H1 (cell line): ENCODE measurements around the gene ABI3. TPM values are rescaled to one million over a fixed set of nuclear protein-coding genes. Genes with fewer than 3 reads are reported as not detected.

ENCODE experiments used
- ATF3 ChIP-seq: IDR thresholded peaks from 2 replicates; pipeline ENCODE4 v1.6.1; 2011; ENCODE audit warnings: low read depth, mild to moderate bottlenecking, low read length; ENCODE audit not compliant: insufficient read depth
- CHD2 ChIP-seq: IDR thresholded peaks from 2 replicates; pipeline ENCODE4 v1.6.1; 2012; ENCODE audit warnings: low read length, improper control_type of control experiment
- CHD7 ChIP-seq: fragments of 300-600 bp; sonication (generic); IDR thresholded peaks from 2 replicates; pipeline ENCODE4 v1.7.1; 2012; ENCODE audit warnings: low read length, moderate library complexity, mild to moderate bottlenecking, inconsistent platforms; ENCODE audit not compliant: insufficient replicate concordance
- CREB1 ChIP-seq: IDR thresholded peaks from 2 replicates; pipeline ENCODE4 v1.6.1; 2012; ENCODE audit warnings: inconsistent platforms
- E2F6 ChIP-seq: IDR thresholded peaks from 2 replicates; pipeline ENCODE4 v1.6.1; 2012; ENCODE audit warnings: inconsistent platforms
- MAFK ChIP-seq: IDR thresholded peaks from 2 replicates; pipeline ENCODE4 v1.6.1; 2012; ENCODE audit warnings: low read depth, mild to moderate bottlenecking, improper control_type of control experiment, low read length
- MAX ChIP-seq: IDR thresholded peaks from 2 replicates; pipeline ENCODE4 v1.6.1; 2012; ENCODE audit warnings: inconsistent platforms
- POLR2A ChIP-seq, 2 experiments: IDR thresholded peaks; 1 replicate in 1 of 2; 2 replicates in 1 of 2; pipeline ENCODE4 v1.6.1; 2011; ENCODE audit warnings: low read depth in 2 of 2, low read length in 2 of 2, mild to moderate bottlenecking in 2 of 2; ENCODE audit errors: control extremely low read depth in 1 of 2
- SIN3A ChIP-seq, 2 experiments: IDR thresholded peaks in 1 of 2; conservative IDR thresholded peaks in 1 of 2; 2 replicates each; pipeline ENCODE4 v1.6.1; 2011 to 2012; ENCODE audit warnings: low read length in 2 of 2, improper control_type of control experiment in 1 of 2, low read depth in 1 of 2, mild to moderate bottlenecking in 1 of 2
- polyA plus RNA-seq, 7 experiments: library from polyadenylated mRNA; depleted of rRNA in 3 of 7; stranded (reverse) in 5 of 7; unstranded in 2 of 7; fragments of >200 nt in 5 of 7; fragments of 200-250 nt in 2 of 7; gene quantifications; 1 replicate in 5 of 7; 2 replicates in 1 of 7; 4 replicates in 1 of 7; pipeline versions ENCODE4 v1.2.1 to v1.2.3, GENCODE V29; 2011 to 2013; ENCODE audit warnings: missing spikeins in 2 of 7, mixed read lengths in 2 of 7
- total RNA-seq: library from RNA; stranded (reverse); fragmentation: NEBNext Ultra II Directional; extraction: Animal tissue kit (Norgen Biotek cat#: 25700); gene quantifications from 2 replicates; pipeline ENCODE4 v1.2.1, GENCODE V29; 2021

The ABI3 gene
- total and polyA plus RNA-seq, 2 of the 8 experiments (the other 6 are each of a cell fraction or from before 2014, with no cell fraction given): 1.3 to 2.5 TPM

DNA sequence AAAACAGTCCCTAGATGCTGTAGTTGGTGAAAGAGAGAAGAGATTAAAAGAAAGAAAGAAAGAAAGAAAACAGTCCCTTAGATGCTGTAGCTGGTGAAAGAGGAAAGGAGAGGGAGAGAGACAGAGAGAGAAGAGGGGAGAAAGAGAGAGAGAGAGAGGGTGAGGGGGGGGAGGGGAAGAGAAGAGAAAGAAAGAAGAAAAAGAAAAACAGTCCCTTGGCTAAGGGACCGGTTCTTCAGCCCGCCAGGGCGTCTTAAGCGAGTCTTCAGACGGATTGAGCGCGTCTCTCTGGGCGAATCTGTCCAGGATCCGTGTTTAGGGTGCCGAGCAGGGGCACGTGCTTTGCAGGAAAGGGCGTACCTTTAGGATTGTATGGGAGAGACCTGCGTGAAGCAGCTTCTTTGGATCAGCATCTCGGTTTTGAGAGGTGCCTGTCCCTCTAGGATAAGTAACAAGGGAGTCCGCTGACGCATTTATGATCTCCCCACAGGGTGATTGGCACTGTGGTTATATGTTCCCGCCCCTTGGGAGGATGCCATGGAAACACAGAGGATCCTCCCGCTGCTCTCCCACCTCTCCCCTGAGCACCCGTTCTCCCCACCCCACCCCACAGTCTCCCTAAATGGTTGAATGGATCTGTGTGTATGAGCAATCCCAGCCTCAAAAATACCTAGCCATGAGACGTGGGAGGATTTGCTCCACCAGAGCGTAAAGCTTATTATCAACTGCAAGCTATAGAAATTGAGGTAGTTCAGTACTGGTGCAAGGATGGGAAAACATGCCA lies 16.8 kb upstream of the ABI3 start (continued):
- TF ChIP-seq MAX: peak; percentile 80
- no peak for TF ChIP-seq MAFK
- no peak for TF ChIP-seq ATF3
- TF ChIP-seq SIN3A (conservative IDR thresholded peaks at IDR 0.05 in 1 of 2, IDR thresholded peaks at IDR 0.05 in 1 of 2; ENCODE audit: low read depth in 1 of 2, low read length in 2 of 2): peak in 1 of 2 experiments; percentile 64; a peak in 1 of 4 replicates
- peak; percentile 21; the same call in 1 of the 2 replicates for TF ChIP-seq E2F6
- TF ChIP-seq CHD7: no peak
- no peak for TF ChIP-seq CREB1
- no peak; a peak in 1 of 3 replicates for TF ChIP-seq POLR2A (IDR thresholded peaks at IDR 0.05; ENCODE audit: control extremely low read depth in 1 of 2, low read depth in 2 of 2, low read length in 2 of 2)
- no peak for TF ChIP-seq CHD2
